ENCODE results near the gene ZNF646. TPM values are rescaled to one million over a fixed set of nuclear protein-coding genes. Genes with fewer than 3 reads are reported as not detected.

The ZNF646 gene, protein sequence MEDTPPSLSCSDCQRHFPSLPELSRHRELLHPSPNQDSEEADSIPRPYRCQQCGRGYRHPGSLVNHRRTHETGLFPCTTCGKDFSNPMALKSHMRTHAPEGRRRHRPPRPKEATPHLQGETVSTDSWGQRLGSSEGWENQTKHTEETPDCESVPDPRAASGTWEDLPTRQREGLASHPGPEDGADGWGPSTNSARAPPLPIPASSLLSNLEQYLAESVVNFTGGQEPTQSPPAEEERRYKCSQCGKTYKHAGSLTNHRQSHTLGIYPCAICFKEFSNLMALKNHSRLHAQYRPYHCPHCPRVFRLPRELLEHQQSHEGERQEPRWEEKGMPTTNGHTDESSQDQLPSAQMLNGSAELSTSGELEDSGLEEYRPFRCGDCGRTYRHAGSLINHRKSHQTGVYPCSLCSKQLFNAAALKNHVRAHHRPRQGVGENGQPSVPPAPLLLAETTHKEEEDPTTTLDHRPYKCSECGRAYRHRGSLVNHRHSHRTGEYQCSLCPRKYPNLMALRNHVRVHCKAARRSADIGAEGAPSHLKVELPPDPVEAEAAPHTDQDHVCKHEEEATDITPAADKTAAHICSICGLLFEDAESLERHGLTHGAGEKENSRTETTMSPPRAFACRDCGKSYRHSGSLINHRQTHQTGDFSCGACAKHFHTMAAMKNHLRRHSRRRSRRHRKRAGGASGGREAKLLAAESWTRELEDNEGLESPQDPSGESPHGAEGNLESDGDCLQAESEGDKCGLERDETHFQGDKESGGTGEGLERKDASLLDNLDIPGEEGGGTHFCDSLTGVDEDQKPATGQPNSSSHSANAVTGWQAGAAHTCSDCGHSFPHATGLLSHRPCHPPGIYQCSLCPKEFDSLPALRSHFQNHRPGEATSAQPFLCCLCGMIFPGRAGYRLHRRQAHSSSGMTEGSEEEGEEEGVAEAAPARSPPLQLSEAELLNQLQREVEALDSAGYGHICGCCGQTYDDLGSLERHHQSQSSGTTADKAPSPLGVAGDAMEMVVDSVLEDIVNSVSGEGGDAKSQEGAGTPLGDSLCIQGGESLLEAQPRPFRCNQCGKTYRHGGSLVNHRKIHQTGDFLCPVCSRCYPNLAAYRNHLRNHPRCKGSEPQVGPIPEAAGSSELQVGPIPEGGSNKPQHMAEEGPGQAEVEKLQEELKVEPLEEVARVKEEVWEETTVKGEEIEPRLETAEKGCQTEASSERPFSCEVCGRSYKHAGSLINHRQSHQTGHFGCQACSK (N-terminal part only)
- 11.4 and 13.9 TPM in 2 replicates for total RNA-seq

DNA sequence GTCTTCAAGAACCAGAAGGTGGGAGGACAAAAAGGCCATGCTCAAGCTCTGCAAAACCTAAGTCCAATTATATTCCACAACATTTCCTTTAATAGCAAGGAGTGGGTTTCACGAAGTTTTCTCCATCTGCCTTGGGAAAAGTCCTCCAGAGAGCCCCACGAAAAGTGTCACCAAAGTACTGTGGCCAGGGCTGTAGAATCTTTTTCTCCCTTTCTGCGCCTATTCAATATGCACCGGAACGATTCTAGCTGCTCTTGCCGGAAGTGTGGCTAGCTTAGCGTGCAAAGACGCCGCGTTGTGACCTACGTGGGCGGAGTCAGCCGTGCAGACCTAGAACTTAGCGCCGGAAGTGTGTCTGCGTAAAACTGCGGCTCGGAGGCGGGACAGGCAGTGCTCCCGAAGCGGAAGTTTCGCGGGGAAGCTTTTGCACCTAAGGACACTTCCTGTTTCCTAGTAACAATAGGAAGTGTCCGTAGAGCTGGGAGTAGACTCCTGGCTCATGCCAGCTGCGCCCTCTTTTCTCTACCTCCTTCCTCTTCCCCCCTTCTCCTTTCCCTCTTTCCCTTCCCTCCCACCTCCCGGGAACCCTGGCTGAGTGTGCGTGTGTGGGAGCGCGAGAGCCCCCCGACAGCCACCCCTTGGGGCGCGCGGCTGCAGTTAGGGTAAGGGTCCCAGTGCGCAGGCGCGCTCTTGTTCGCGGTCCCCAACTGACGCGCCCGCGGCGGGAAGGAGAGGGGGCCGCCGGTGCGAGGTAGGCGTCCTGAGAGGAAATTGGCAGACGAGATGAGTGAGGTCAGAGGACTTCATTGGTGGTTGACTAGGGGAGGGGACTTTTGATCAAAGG, at the start of gene ZNF646, which contains the start of gene ZNF668:
Gene ZNF646, plus strand, starts transcription at position 453 of the 844 bp plus-strand sequence. CDS start 1,903 bp downstream, outside the sequence.
Gene ZNF668, minus strand, starts transcription at position 271 of the 844 bp plus-strand sequence. CDS start 9,781 bp downstream, outside the sequence.

GRCh38 chr16:31032736-31033708, 41.2 kb upstream of the ZNF646 start, which contains the start of gene STX4:
TSS of gene STX4 (plus strand) at chr16:31033558. CDS start at chr16:31033806, 248 bp downstream.

DNA sequence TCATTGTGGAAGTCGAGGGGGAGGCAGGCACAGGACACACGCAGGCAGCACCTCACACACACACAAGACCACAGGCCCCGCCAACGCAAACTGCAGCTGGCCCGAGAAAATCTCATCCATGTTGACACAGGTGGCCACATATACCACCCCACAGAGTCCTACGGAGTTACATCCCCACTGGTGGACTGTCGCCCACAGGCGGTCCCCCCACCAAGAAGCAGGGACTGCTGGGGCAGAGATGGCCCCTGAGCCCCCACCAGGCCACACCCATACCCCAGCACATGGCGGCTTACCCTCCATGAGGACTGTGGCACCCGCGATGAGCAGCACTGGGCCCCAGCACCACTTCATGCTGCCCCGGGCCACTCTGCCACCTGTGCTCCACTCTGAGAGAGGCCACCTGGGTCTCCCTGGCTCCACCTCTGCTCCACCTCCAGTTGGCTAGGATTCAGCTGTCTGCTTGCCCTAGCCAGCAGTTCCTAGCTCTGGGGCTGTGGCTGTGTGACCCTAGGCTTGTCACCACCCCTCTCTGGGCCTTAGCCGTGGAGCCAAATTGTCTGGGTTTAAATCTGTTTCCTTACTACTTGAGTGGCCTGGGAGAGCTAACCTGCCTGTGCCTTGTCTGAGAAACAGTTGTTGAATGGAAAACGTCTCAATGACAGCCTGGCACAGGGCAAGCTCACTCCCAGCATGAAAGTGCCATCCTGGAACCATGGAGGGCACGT, 14.4 kb downstream of the ZNF646 start, which contains the start of gene PRSS53:
Gene PRSS53, minus strand, starts transcription at position 485 of the 725 bp plus-strand sequence. Its CDS starts 134 bp downstream, at position 351.

GRCh38 chr16:31094424-31095120, 20.4 kb downstream of the ZNF646 start, which contains the start of gene VKORC1:
TSS of gene VKORC1 (minus strand) at chr16:31094797. CDS start at chr16:31094729, 68 bp downstream.

GRCh38 chr16:31108035-31108793, 34.0 kb downstream of the ZNF646 start, which contains the start of gene BCKDK:
TSS of gene BCKDK (plus strand) at chr16:31108386. CDS start at chr16:31109224, 838 bp downstream.

GRCh38 chr16:31117384-31118222, 43.4 kb downstream of the ZNF646 start, which contains the start of gene KAT8:
TSS of gene KAT8 (plus strand) at chr16:31117664. CDS start at chr16:31117682, 18 bp downstream.

Other genes with a start within 250 kb of the ZNF646 start
- gene BCL7C, start 180.3 kb upstream of the ZNF646 start, total RNA-seq, result 49.9 and 56.1 TPM in 2 replicates
- 1.6 and 2.5 TPM in 2 replicates for gene CTF1, start 177.8 kb upstream of the ZNF646 start, total RNA-seq
- 38.2 and 39.7 TPM in 2 replicates for gene FBXL19, start 150.8 kb upstream of the ZNF646 start, total RNA-seq
- 22.2 and 30.5 TPM in 2 replicates for gene ORAI3, start 125.4 kb upstream of the ZNF646 start, total RNA-seq
- 3.4 and 4.6 TPM in 2 replicates for gene SETD1A, start 116.7 kb upstream of the ZNF646 start, total RNA-seq
- 8.8 and 10.4 TPM in 2 replicates for gene HSD3B7, start 89.2 kb upstream of the ZNF646 start, total RNA-seq
- 0.05 and 1.1 TPM in 2 replicates for gene STX1B, start 63.8 kb upstream of the ZNF646 start, total RNA-seq
- gene STX4, start 40.9 kb upstream of the ZNF646 start, total RNA-seq, result 19.9 and 21.9 TPM in 2 replicates
- gene ZNF668, start 182 bp upstream of the ZNF646 start, total RNA-seq, result 12.2 and 32.0 TPM in 2 replicates
- 0.65 and 0.78 TPM in 2 replicates for gene PRSS53, start 14.5 kb downstream of the ZNF646 start, total RNA-seq
- gene VKORC1, start 20.4 kb downstream of the ZNF646 start, total RNA-seq, result 86.5 and 89.8 TPM in 2 replicates
- gene BCKDK, start 34.0 kb downstream of the ZNF646 start, total RNA-seq, result 60.4 and 70.8 TPM in 2 replicates
- gene KAT8, start 43.2 kb downstream of the ZNF646 start, total RNA-seq, result 16.9 and 30.6 TPM in 2 replicates
- gene PRSS8, start 61.3 kb downstream of the ZNF646 start, total RNA-seq, result 80.0 and 81.1 TPM in 2 replicates
- gene PRSS36, start 75.6 kb downstream of the ZNF646 start, total RNA-seq, result 0.07 TPM in 1 of 2 replicates, not detected in the other
- 46.6 and 58.3 TPM in 2 replicates for gene FUS, start 105.7 kb downstream of the ZNF646 start, total RNA-seq
- gene PYCARD, start 128.3 kb downstream of the ZNF646 start, total RNA-seq, result 117 and 127 TPM in 2 replicates
- gene TRIM72, start 139.7 kb downstream of the ZNF646 start, total RNA-seq, result 0.28 TPM in 1 of 2 replicates, not detected in the other
- gene PYDC1, start 142.7 kb downstream of the ZNF646 start, total RNA-seq, result not detected in 2 replicates
- 0.07 TPM in 1 of 2 replicates, not detected in the other for gene ITGAM, start 185.6 kb downstream of the ZNF646 start, total RNA-seq